Bronchial epithelial cell (primary cell): ENCODE results near the gene PKNOX1. TPM values are rescaled to one million over a fixed set of nuclear protein-coding genes. Genes with fewer than 3 reads are reported as not detected.

ENCODE experiments used
- DNase-seq: peaks from one replicate; pipeline ENCODE4 v3.0.0-alpha.2; 2010; ENCODE audit warnings: low read depth
- FAIRE-seq: peaks from 2 replicates; lab custom pipeline; 2011; peaks lifted over from hg19 to GRCh38; lab: Jason Lieb, UNC
- H3K27me3 ChIP-seq: 2 replicates; pipeline ENCODE4 v1.5.1; 2011; ENCODE audit warnings: low read length; ENCODE audit not compliant: control insufficient read depth, insufficient read depth
- H3K36me3 ChIP-seq: 2 replicates; pipeline ENCODE4 v1.5.1; 2011; ENCODE audit warnings: low read length; ENCODE audit not compliant: control insufficient read depth, insufficient read depth
- H3K4me3 ChIP-seq: 2 replicates; pipeline ENCODE4 v1.5.1; 2011; ENCODE audit warnings: mild to moderate bottlenecking, low read depth, low read length, control low read depth
- total RNA-seq: library from RNA; depleted of rRNA; stranded (reverse); fragments of >200 nt; gene quantifications from 2 replicates; pipeline ENCODE4 v1.2.1, GENCODE V29; 2014
- TF ChIP-seq, protein P1 (sequence below): IDR thresholded peaks from 2 replicates; pipeline ENCODE4 v1.5.1; 2011; ENCODE audit warnings: mild to moderate bottlenecking, moderate library complexity, low read length, control low read depth, inconsistent platforms; ENCODE audit not compliant: insufficient read depth, severe bottlenecking

Gene PKNOX1
- total RNA-seq, 1 donor from 2014 or later, result 7.9 TPM

DNA sequence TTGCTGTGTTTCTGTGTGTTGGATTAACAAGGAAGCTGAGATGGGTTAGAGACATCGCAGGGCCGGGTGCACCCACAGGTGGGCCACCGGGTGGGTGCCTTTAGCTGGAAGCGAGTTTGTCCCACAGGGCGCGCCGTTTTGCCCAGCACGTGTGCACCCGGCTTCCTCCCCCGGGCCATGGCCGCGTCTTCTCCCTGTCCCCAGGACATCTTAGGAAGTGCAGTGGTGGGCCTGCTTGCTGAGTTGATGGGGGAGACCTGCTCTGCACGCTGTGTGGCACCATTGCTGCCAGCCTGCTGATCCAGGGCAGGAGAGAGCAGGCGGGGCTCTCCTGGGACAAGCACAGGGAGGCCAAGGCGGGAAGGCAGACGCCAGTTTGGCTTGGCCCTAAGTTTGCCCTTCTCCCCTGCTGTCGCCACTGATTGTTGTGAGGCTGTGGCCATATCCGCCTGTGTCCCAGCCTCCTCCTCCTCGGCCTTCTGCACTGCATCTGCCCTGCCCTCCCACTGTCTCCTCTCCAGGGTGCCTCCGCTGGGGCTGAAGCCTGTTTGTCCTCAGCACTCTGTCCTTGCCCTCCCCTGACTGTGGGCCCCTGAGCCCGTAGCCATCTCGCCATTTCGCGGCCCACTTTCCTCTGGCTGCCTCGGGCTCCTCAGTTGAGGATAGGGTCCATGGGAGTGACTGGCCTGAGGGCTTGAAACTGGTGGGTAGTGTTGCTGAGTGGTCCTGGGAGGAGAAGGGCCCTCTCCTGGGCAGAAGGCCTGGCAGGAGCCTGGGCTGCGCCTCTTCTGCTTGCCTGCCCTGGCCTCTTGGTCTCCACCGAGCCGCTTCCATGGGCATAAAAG, 47.6 kb downstream of the PKNOX1 start:
- H3K27me3 ChIP-seq, result no peaks in the 10 kb centered on the region
- H3K4me3 ChIP-seq, result no peak overlapping the region
- peaks cover 10% of the 10 kb centered on the region for H3K36me3 ChIP-seq
- TF ChIP-seq, protein P1, sequence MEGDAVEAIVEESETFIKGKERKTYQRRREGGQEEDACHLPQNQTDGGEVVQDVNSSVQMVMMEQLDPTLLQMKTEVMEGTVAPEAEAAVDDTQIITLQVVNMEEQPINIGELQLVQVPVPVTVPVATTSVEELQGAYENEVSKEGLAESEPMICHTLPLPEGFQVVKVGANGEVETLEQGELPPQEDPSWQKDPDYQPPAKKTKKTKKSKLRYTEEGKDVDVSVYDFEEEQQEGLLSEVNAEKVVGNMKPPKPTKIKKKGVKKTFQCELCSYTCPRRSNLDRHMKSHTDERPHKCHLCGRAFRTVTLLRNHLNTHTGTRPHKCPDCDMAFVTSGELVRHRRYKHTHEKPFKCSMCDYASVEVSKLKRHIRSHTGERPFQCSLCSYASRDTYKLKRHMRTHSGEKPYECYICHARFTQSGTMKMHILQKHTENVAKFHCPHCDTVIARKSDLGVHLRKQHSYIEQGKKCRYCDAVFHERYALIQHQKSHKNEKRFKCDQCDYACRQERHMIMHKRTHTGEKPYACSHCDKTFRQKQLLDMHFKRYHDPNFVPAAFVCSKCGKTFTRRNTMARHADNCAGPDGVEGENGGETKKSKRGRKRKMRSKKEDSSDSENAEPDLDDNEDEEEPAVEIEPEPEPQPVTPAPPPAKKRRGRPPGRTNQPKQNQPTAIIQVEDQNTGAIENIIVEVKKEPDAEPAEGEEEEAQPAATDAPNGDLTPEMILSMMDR, result no peak
- DNase-seq, result no peak
- no peak for FAIRE-seq

DNA sequence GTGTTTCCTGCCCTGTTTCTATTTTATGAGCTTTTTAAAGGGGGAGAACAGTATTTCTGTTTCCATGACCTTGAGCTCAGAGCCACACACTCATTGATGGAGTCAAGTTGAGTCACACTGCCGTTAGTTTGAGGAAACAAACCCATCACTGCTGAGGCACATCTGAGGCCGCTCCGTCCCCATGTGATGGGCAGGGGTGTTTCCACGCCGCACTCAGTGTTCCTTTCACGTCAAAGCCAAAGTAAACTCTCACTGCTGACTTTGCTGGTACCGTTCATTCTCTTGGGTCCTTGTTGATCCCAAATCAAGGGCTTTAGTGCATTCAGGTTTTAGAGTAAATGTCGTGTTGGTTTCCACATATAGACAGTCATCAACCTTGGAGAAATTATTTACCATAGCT, 48.8 kb downstream of the PKNOX1 start:
- Histone ChIP-seq H3K4me3 (no peak overlapping the region), H3K36me3 (peaks cover 10% of the 10 kb centered on the region), H3K27me3 (no peaks in the 10 kb centered on the region)
- DNase-seq, result no peak
- no peak for FAIRE-seq
- TF ChIP-seq, protein P1, result no peak

DNA sequence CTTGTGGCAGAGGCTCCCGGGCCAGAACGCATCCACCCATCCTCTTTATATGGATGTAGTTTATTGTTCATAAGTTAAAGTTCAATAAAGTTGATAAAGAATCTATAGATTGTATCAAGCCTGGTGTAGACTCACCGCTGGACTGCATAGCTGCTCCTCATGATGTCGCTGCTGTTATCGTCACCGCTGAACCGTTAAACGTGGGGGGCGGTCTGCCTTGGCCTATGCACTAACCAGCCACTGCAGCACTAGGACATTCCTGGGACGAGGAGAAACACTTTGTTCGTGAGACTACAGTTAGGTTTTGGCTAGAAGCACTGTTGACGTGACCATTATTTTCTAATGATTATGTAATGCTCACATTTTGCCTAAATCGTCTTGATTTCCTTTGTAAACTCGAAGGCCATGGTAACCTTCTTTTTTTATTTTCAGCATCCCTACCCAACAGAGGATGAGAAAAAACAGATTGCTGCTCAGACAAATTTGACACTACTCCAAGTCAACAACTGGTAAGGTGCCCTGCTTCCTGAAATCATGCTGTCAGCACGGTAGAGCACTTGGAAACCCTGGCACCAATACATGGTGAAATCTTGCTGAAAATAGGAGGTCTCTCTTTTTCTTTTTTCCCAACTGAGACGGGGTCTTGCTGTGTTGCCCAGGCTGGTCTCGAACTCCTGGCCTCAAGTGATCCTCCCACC, 50.2 kb downstream of the PKNOX1 start:
- Histone ChIP-seq H3K4me3 (no peak overlapping the region), H3K36me3 (peaks cover 11% of the 10 kb centered on the region), H3K27me3 (no peaks in the 10 kb centered on the region)
- FAIRE-seq, result no peak
- TF ChIP-seq, protein P1, result no peak
- no peak for DNase-seq

DNA sequence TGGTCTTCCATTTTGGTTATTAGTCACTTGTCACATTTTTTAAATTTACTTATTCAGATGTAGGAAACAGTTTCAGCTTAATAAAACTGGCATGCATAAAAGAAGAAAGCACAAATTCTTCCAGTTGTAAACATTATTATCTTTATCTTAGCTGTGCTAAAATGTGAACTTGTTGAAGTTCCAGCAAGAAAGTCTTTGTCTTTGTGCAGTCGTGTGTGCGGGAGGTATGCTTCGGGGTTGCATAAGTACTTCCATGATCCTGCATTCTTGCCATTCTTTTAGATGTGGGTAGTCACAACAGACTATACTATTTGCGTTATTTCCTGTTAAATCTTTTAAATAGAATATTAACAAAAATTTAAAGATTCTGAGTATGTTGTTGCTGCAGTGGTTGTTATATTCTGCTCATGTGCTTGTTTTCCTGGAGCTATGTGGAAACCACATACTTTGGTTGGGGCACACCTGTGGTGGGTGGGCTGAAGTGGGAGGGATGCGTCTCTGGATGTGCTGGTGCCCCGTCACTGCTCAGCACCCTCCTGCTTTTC, 51.3 kb downstream of the PKNOX1 start:
- FAIRE-seq, result no peak
- peaks cover 14% of the 10 kb centered on the region for H3K36me3 ChIP-seq
- DNase-seq, result no peak
- H3K27me3 ChIP-seq, result no peaks in the 10 kb centered on the region
- no peak overlapping the region for H3K4me3 ChIP-seq
- TF ChIP-seq, protein P1, result no peak

DNA sequence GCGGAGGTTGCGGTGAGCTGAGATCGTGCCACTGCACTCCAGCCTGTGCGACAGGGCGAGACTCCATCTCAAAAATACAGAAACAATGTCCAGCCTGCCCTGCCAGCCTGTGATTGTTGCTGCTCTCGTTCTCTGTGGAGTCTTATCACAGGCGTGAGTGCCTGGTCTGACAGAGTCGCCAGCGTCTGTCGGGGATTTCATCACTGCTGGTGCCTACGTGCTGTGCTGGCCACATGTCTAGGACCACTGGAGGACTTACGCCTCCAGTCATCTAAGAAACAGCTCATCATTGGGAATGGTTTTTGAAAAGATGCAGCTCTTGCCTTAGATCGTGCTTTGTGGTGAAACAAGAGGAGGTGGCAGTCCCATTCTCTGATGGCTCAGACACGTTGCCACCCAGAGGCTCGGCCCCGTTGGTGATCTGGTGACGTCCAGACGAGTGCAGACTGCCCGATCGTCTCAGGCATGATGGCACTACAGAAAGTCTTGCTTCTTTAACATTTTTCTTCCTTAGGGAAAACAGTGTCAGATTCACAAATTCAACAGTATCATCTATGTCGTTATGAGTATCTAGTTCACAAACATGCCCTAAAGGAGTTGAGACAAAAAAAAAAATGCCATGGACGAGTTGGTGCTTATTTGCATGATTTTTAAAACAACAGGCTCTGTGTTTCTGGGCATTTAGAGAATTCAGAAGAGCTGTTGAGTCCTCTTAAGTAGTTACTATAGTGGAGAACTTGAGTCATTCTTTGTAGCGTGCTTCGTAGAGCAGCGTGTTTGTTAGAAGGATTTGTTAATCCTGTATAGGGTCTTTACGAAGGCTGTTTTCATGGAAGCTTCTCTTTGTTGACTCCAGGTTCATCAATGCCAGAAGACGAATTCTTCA, 53.7 kb downstream of the PKNOX1 start:
- Histone ChIP-seq H3K4me3 (no peak overlapping the region), H3K27me3 (no peaks in the 10 kb centered on the region), H3K36me3 (peaks cover 12% of the 10 kb centered on the region)
- TF ChIP-seq, protein P1, result no peak
- FAIRE-seq (peak; percentile 32), DNase-seq (no peak)
